ACC112 (cell line): ENCODE data around the gene SCAPER.
"Not testable (repeated sequence)": the region's sequence is repeated elsewhere in the genome, so short reads cannot be mapped to it uniquely, and the experiment has no call there.

Experiments
- H2AFZ ChIP-seq: fragments of 200-600 bp; sonication (generic); one replicate; pipeline ENCODE4 v1.6.0; 2017; ENCODE audit warnings: antibody characterized with exemption, low read length; ENCODE audit not compliant: unreplicated experiment
- H3K27ac ChIP-seq: fragments of 200-600 bp; sonication (generic); 2 replicates; pipeline ENCODE4 v1.5.1; 2014; ENCODE audit warnings: low read depth, mild to moderate bottlenecking, antibody characterized with exemption, low read length, moderate library complexity
- H3K27me3 ChIP-seq: fragments of 200-600 bp; sonication (generic); 2 replicates; pipeline ENCODE4 v1.6.1; 2014; ENCODE audit warnings: mild to moderate bottlenecking, antibody characterized with exemption, low read length, moderate library complexity, mixed read lengths; ENCODE audit not compliant: insufficient read depth
- H3K36me3 ChIP-seq: fragments of 200-600 bp; sonication (generic); 2 replicates; pipeline ENCODE4 v1.6.1; 2016; ENCODE audit warnings: mild to moderate bottlenecking, antibody characterized with exemption, low read length, moderate library complexity, mixed read lengths; ENCODE audit not compliant: insufficient read depth
- H3K4me1 ChIP-seq: fragments of 200-600 bp; sonication (generic); one replicate; pipeline ENCODE4 v1.6.1; 2016; ENCODE audit warnings: low read length, mixed read lengths; ENCODE audit not compliant: insufficient read depth, unreplicated experiment, control insufficient read depth
- H3K4me3 ChIP-seq: fragments of 200-600 bp; sonication (generic); 2 replicates; pipeline ENCODE4 v1.5.1; 2014; ENCODE audit warnings: mild to moderate bottlenecking, low read depth, low read length
- H3K79me2 ChIP-seq: fragments of 200-600 bp; sonication (generic); one replicate; pipeline ENCODE4 v1.6.0; 2016; ENCODE audit warnings: low read length; ENCODE audit not compliant: control insufficient read depth, unreplicated experiment, insufficient read depth

The SCAPER gene

DNA sequence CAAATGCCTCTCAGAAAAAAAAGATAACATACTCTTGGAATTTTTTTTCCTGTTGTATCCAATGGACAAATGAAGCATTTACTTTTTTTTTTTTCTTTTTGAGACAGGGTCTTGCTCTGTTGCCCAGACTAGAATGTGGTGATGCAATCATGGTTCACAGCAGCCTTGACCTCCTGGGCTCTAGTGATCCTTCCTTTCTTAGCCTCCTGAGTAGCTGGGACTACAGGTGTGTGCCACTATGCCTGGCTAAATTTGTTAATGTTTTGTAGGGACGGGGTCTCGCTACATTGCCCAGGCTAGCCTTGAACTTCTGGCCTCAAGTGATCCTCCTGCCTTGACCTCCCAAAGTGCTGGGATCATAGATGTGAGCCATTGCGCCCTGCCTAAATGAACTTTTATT lies 401.3 kb downstream of the SCAPER start:
- Histone ChIP-seq H3K27me3 (no peaks in the 10 kb centered on the region), H2AFZ (no peak overlapping the region), H3K27ac (no peak overlapping the region), H3K4me3 (no peak overlapping the region), H3K4me1 (no peaks in the 10 kb centered on the region), H3K79me2 (no peaks in the 10 kb centered on the region), H3K36me3 (no peaks in the 10 kb centered on the region)

DNA sequence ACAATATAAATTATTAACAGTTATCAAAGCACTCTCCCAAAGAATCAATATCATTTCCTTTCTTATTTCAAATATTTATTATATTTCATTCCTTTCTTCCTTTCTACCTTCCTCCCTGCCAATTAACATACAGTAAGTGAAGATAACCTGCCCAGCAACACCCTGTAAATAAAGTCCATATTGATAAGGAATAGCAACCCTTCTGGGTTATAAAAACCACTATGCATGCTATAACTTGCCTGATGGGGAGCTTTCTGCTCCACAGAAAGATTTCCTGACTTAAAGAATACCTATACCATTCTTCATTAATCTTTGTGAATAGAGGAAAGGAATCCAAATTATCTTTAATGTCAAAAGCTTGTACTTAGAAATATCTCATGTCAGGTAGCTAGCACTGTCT lies 402.0 kb downstream of the SCAPER start:
- H3K27me3 ChIP-seq = no peaks in the 10 kb centered on the region
- H3K36me3 ChIP-seq = no peaks in the 10 kb centered on the region
- no peak overlapping the region for H3K4me3 ChIP-seq
- no peak overlapping the region for H2AFZ ChIP-seq
- H3K4me1 ChIP-seq = no peaks in the 10 kb centered on the region
- no peaks in the 10 kb centered on the region for H3K79me2 ChIP-seq
- no peak overlapping the region for H3K27ac ChIP-seq

GRCh38 chr15:76502678-76503077 lies 402.5 kb downstream of the SCAPER start:
- Histone ChIP-seq H3K27ac (no peak overlapping the region), H3K36me3 (no peaks in the 10 kb centered on the region), H2AFZ (no peak overlapping the region), H3K4me1 (no peaks in the 10 kb centered on the region), H3K79me2 (no peaks in the 10 kb centered on the region), H3K4me3 (no peak overlapping the region), H3K27me3 (no peaks in the 10 kb centered on the region)

GRCh38 chr15:76502185-76502584 lies 403.0 kb downstream of the SCAPER start:
- H3K79me2 ChIP-seq, H3K27ac ChIP-seq, H3K27me3 ChIP-seq, H3K36me3 ChIP-seq, H3K4me3 ChIP-seq, H3K4me1 ChIP-seq, H2AFZ ChIP-seq: not testable (repeated sequence)

DNA sequence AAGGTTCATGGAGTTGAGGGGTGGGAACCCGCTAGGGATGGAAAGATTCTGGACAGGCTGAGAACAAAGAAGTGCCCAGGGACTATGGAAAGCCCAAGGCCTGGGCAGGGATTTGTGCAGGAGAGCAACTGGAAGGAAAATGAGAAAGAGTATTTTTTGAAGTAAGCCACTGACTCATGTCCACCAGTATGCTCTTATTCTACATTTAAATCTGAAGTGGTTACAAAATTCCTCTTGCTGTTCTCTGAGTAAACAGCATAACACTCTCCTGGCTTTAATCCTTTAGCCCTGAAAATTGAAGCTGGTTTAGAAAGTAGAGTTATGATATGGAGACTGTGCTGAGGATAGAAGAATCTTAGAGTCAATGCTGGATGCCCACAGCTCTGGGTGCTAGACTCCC lies 403.4 kb downstream of the SCAPER start:
- no peak overlapping the region for H3K27ac ChIP-seq
- no peaks in the 10 kb centered on the region for H3K27me3 ChIP-seq
- no peak overlapping the region for H2AFZ ChIP-seq
- no peaks in the 10 kb centered on the region for H3K4me1 ChIP-seq
- no peak overlapping the region for H3K4me3 ChIP-seq
- no peaks in the 10 kb centered on the region for H3K36me3 ChIP-seq
- no peaks in the 10 kb centered on the region for H3K79me2 ChIP-seq

- H2AFZ ChIP-seq = no peak overlapping the region
- no peaks in the 10 kb centered on the region for H3K27me3 ChIP-seq
- H3K4me3 ChIP-seq = no peak overlapping the region
- H3K4me1 ChIP-seq = no peaks in the 10 kb centered on the region
- H3K79me2 ChIP-seq = no peaks in the 10 kb centered on the region
- no peak overlapping the region for H3K27ac ChIP-seq
- H3K36me3 ChIP-seq = no peaks in the 10 kb centered on the region
Measured at GRCh38 chr15:76501011-76501410, 404.1 kb downstream of the SCAPER start.

DNA sequence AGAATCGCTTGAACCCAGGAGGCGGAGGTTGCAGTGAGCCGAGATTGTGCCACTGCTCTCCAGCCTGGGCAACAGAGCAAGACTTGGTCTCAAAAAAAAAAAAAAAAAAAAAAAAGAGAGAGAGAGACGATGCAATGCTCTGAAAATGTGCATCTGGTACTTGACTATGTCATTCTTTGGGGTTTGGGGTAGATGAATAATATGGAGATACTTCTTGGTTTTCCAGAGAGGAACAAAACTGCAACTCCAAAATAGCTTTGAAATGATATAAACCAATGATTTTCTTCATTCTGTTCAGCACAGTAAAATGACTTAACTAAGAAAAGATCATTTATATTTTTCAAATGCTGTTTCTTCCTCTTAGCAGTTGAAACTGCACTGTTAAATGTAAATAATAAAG lies 409.7 kb downstream of the SCAPER start:
- Histone ChIP-seq H3K4me1 (no peaks in the 10 kb centered on the region), H3K27ac (no peak overlapping the region), H2AFZ (no peak overlapping the region), H3K36me3 (no peaks in the 10 kb centered on the region), H3K27me3 (no peaks in the 10 kb centered on the region), H3K4me3 (no peak overlapping the region), H3K79me2 (no peaks in the 10 kb centered on the region)

- Histone ChIP-seq H3K36me3 (no peaks in the 10 kb centered on the region), H3K79me2 (no peaks in the 10 kb centered on the region), H3K4me3 (no peak overlapping the region), H3K27me3 (no peaks in the 10 kb centered on the region), H2AFZ (no peak overlapping the region), H3K27ac (no peak overlapping the region), H3K4me1 (no peaks in the 10 kb centered on the region)
Measured at GRCh38 chr15:76492538-76492937, 412.6 kb downstream of the SCAPER start.

DNA sequence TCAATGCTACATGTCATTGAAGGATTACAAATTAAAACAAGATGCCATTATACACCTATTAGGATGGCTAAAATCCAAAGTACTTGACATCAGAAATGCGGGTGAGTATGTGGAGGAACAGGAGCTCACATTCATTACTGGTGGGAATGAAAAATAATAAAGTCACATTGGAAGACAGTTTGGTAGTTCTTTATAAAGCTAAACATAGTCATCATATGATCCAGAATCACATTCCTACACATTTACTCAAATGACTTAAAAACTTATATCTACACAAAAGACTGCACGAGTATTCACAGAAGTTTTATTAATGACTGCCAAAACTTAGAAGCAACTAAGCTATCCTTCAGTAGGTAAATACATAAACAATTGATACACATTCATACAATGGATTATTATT lies 421.4 kb downstream of the SCAPER start:
- no peaks in the 10 kb centered on the region for H3K36me3 ChIP-seq
- H3K4me1 ChIP-seq = no peaks in the 10 kb centered on the region
- no peaks in the 10 kb centered on the region for H3K79me2 ChIP-seq
- H3K27ac ChIP-seq = no peak overlapping the region
- no peak overlapping the region for H2AFZ ChIP-seq
- no peaks in the 10 kb centered on the region for H3K27me3 ChIP-seq
- no peak overlapping the region for H3K4me3 ChIP-seq

DNA sequence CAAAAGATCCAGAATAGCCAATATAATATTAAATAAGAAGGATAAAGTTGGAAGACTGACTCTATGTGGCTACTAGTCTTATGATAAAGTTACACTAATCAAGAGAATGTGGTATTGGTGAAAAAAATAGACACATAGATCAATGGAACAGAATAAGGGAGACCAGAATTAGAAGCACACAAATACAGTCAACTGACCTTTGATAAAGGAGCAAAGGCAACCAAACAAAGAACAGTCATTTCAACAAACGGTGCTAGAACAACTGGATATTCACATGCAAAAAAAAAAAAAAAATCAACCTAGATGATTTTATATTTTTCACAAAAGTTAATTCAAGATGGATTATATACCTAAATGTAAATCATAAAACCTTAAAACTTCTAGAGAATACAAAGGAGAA lies 422.1 kb downstream of the SCAPER start:
- Histone ChIP-seq H3K79me2 (no peaks in the 10 kb centered on the region), H3K4me1 (no peaks in the 10 kb centered on the region), H3K27me3 (no peaks in the 10 kb centered on the region), H3K4me3 (no peak overlapping the region), H3K27ac (no peak overlapping the region), H2AFZ (no peak overlapping the region), H3K36me3 (no peaks in the 10 kb centered on the region)

DNA sequence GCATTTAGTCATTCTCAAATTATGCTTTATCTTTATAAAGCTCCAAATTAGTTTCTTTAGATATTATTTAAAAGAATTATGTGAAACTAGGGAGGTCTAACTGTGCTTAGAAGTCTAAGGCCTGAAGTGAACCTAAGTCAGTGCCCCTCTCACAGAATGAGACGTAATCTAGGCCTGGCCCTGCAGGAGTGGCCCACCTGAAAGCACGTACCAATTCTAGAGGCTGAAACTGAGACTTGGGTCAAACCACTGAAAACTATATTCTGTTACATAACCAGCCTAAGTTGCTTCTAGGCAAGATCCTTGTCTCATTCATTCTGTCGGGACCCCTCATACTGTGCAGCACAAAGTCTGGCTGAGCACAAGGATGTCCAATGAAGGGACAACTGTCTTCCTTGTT lies 424.9 kb downstream of the SCAPER start:
- Histone ChIP-seq H3K4me3 (no peak overlapping the region), H3K27me3 (no peaks in the 10 kb centered on the region), H2AFZ (no peak overlapping the region), H3K4me1 (no peaks in the 10 kb centered on the region), H3K36me3 (no peaks in the 10 kb centered on the region), H3K79me2 (no peaks in the 10 kb centered on the region), H3K27ac (no peak overlapping the region)

GRCh38 chr15:76470691-76471090 lies 434.4 kb downstream of the SCAPER start:
- H3K27ac ChIP-seq = no peak overlapping the region
- H3K79me2 ChIP-seq = no peaks in the 10 kb centered on the region
- 0 out of 2 replicates have a peak, but pooled peaks cover 5% of the 10 kb centered on the region for H3K36me3 ChIP-seq
- no peak overlapping the region for H3K4me3 ChIP-seq
- no peaks in the 10 kb centered on the region for H3K4me1 ChIP-seq
- H2AFZ ChIP-seq = no peak overlapping the region
- H3K27me3 ChIP-seq = no peaks in the 10 kb centered on the region
